ENCODE data around the gene PERCC1. TPM values are rescaled to one million over a fixed set of nuclear protein-coding genes. Genes with fewer than 3 reads are reported as not detected.

Gene PERCC1
- total and polyA plus RNA-seq, 9 of the 15 experiments (the other 6 are each of a cell fraction or from before 2014, with no cell fraction given): not detected

DNA sequence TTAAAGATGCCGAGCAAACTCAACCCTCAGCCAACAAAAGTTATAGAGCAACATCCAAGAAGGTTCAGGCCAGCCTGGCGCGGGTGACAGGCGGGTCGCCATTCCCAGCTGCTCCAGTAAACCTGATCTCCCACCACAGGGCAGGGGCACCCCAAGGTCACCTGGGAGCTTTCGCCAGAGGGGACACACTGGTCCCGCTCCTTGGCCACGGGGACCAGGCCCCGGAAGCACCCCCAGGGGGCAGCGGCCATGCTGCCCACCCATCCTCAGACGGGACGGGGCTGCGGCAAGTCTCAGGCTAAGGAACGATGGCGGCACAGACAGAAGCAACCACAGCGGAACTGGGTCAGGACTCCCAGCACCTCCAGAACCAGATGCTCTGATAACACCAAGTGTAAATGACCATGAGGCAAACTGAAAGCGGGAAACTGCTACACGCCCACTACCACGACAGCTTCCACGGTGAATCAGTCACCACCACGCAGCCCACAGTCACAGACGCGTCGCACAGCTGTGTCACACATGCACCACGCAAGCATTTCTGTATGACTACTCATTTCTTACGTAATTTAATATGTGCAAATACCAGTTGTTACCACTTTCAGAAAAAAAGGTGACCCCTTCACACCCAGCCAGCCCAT, 27.6 kb downstream of the PERCC1 start:
- intact Hi-C loops (cut with micrococcal nuclease) (no loop called here), in situ Hi-C loops (cut with MboI) (no loop called here)
- no peak for ATAC-seq
- H3K27ac ChIP-seq (ENCODE audit: extremely low read depth, low read depth, low read length): no peak overlapping the region
- no peak overlapping the region for H3K4me3 ChIP-seq
- WGBS (ENCODE audit: insufficient coverage, low coverage, missing lambda C conversion rate): 94% methylated on average over 25 of the region's 26 CpGs
- 0 out of 2 replicates have a peak, but pooled peaks cover 5% of the 10 kb centered on the region for H4K20me1 ChIP-seq (replicated peaks; ENCODE audit: control insufficient read depth, insufficient read depth, low read length)
- H3K9ac ChIP-seq (ENCODE audit: insufficient read depth in 1 of 2, low read depth in 2 of 2, low read length in 2 of 2): peak overlapping the region in 1 of 2 experiments; percentile 35; a peak in 1 of 4 replicates
- BruUV-seq (replicated peaks): no TSS peak
- peaks cover 4% of the 10 kb centered on the region for H3K9me1 ChIP-seq (ENCODE audit: control insufficient read depth, insufficient read depth, low read length)
- POLR2A ChIA-PET: no interaction called here
- no peak for FAIRE-seq
- H3K4me2 ChIP-seq (ENCODE audit: insufficient read depth, low read length): no peak overlapping the region
- TF ChIP-seq HDAC3 (IDR thresholded peaks at IDR 0.05; ENCODE audit: borderline replicate concordance, partially characterized antibody) (no peak), EZH2 (IDR thresholded peaks at IDR 0.05; ENCODE audit: borderline replicate concordance, low read depth, low read length) (no peak), NR3C1 (CRISPR knock-in tag; IDR thresholded peaks at IDR 0.05) (no peak), SIN3A (IDR thresholded peaks at IDR 0.05; ENCODE audit: borderline replicate concordance in 2 of 2, control insufficient read depth in 1 of 2, low read depth in 2 of 2, low read length in 2 of 2) (no peak), PHB (CRISPR knock-in tag; IDR thresholded peaks at IDR 0.05) (no peak)
- no peaks in the 10 kb centered on the region for H3K27me3 ChIP-seq (ENCODE audit: control insufficient read depth in 2 of 2, insufficient read depth in 2 of 2, low read length in 2 of 2)
- CTCF ChIA-PET (ENCODE audit: low intra/inter-chr PET ratio): no interaction called here
- H3K4me1 ChIP-seq (replicated peaks in 1 of 2; ENCODE audit: control insufficient read depth in 2 of 2, insufficient read depth in 2 of 2, low read length in 2 of 2): peaks cover 0 to 10% of the 10 kb centered on the region in 2 experiments; a peak in 2 of 5 replicates
- peaks cover 72% of the 10 kb centered on the region; the same call in 2 of the 3 replicates for H3K36me3 ChIP-seq (ENCODE audit: control insufficient read depth, insufficient read depth, low read length)
- no peak for DNase-seq (ENCODE audit: extremely low read depth in 1 of 4, low spot score in 3 of 4)
- H3K79me2 ChIP-seq (ENCODE audit: control insufficient read depth, insufficient read depth, low read length): no peaks in the 10 kb centered on the region
- no peak overlapping the region for H2AFZ ChIP-seq (ENCODE audit: low read depth, low read length)
- no peaks in the 10 kb centered on the region for H3K9me3 ChIP-seq (replicated peaks; ENCODE audit: control insufficient read depth, insufficient read depth, low read depth, low read length)

DNA sequence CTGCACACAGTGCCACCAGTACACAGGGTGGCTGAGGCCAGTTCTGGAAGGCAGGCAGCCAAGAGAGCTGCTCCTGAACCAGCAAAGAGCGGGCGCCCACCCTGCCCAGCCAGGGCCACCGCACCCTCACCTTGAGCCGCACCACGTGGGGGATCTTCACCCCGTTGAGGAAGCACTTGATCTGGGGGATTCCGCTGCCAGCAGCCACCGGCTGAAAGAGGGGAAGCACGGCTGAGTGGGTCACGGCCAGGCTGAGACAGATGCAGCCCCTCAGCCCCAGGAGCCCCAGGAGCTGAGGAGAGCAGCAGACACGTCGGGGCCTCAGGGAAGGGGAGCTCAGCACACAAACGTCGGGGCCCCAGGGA, 28.1 kb downstream of the PERCC1 start:
- 0 out of 2 replicates have a peak, but pooled peaks cover 5% of the 10 kb centered on the region for H4K20me1 ChIP-seq (replicated peaks; ENCODE audit: control insufficient read depth, insufficient read depth, low read length)
- DNase-seq (ENCODE audit: extremely low read depth in 1 of 4, low spot score in 3 of 4): no peak
- H3K4me3 ChIP-seq: no peak overlapping the region
- 100% methylated on average over 7 of the region's 14 CpGs for WGBS (ENCODE audit: insufficient coverage, low coverage, missing lambda C conversion rate)
- BruUV-seq (replicated peaks): no TSS peak
- FAIRE-seq: no peak
- no peak overlapping the region for H2AFZ ChIP-seq (ENCODE audit: low read depth, low read length)
- peaks cover 0 to 10% of the 10 kb centered on the region in 2 experiments; a peak in 2 of 5 replicates for H3K4me1 ChIP-seq (replicated peaks in 1 of 2; ENCODE audit: control insufficient read depth in 2 of 2, insufficient read depth in 2 of 2, low read length in 2 of 2)
- no peak for ATAC-seq
- no peak overlapping the region for H3K27ac ChIP-seq (ENCODE audit: extremely low read depth, low read depth, low read length)
- H3K9ac ChIP-seq (ENCODE audit: insufficient read depth in 1 of 2, low read depth in 2 of 2, low read length in 2 of 2): no peak overlapping the region; a peak in 1 of 4 replicates
- H3K27me3 ChIP-seq (ENCODE audit: control insufficient read depth in 2 of 2, insufficient read depth in 2 of 2, low read length in 2 of 2): no peaks in the 10 kb centered on the region
- in situ Hi-C loops (cut with MboI): no loop called here
- TF ChIP-seq TAF15 (IDR thresholded peaks at IDR 0.05; ENCODE audit: low read depth, low read length): no peak
- no peak for TF ChIP-seq GTF2F1 (IDR thresholded peaks at IDR 0.05; ENCODE audit: low read depth, low read length)
- TF ChIP-seq, protein P1, sequence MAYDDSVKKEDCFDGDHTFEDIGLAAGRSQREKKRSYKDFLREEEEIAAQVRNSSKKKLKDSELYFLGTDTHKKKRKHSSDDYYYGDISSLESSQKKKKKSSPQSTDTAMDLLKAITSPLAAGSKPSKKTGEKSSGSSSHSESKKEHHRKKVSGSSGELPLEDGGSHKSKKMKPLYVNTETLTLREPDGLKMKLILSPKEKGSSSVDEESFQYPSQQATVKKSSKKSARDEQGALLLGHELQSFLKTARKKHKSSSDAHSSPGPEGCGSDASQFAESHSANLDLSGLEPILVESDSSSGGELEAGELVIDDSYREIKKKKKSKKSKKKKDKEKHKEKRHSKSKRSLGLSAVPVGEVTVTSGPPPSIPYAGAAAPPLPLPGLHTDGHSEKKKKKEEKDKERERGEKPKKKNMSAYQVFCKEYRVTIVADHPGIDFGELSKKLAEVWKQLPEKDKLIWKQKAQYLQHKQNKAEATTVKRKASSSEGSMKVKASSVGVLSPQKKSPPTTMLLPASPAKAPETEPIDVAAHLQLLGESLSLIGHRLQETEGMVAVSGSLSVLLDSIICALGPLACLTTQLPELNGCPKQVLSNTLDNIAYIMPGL (CRISPR knock-in tag; IDR thresholded peaks at IDR 0.05): no peak
- no peak for TF ChIP-seq ARNT (IDR thresholded peaks at IDR 0.05)
- TF ChIP-seq ZBTB17 (CRISPR knock-in tag; IDR thresholded peaks at IDR 0.05): no peak
- TF ChIP-seq MEF2A (IDR thresholded peaks at IDR 0.05; ENCODE audit: control insufficient read depth, low read depth, low read length): no peak
- no peak for TF ChIP-seq EWSR1 (IDR thresholded peaks at IDR 0.05; ENCODE audit: borderline replicate concordance, low read depth, partially characterized antibody)
- CTCF ChIA-PET (ENCODE audit: low intra/inter-chr PET ratio): no interaction called here
- peaks cover 67% of the 10 kb centered on the region; the same call in 2 of the 3 replicates for H3K36me3 ChIP-seq (ENCODE audit: control insufficient read depth, insufficient read depth, low read length)
- no peak overlapping the region for H3K4me2 ChIP-seq (ENCODE audit: insufficient read depth, low read length)
- H3K79me2 ChIP-seq (ENCODE audit: control insufficient read depth, insufficient read depth, low read length): no peaks in the 10 kb centered on the region
- H3K9me1 ChIP-seq (ENCODE audit: control insufficient read depth, insufficient read depth, low read length): peaks cover 3% of the 10 kb centered on the region
- POLR2A ChIA-PET: no interaction called here
- H3K9me3 ChIP-seq (replicated peaks; ENCODE audit: control insufficient read depth, insufficient read depth, low read depth, low read length): no peaks in the 10 kb centered on the region
- intact Hi-C loops (cut with micrococcal nuclease): no loop called here

Data from K562 (cell line).